HepG2 (cell line): ENCODE data around the gene CNP. TPM values are rescaled to one million over a fixed set of nuclear protein-coding genes. Genes with fewer than 3 reads are reported as not detected.

Experiments
- HOXA5 ChIP-seq: sonication (generic); formaldehyde crosslinking; IDR thresholded peaks from 2 replicates; pipeline ENCODE4 v1.4.0; 2020; ENCODE audit warnings: missing genetic modification reagents
- KDM5A ChIP-seq: fragments of 200-600 bp; sonication (generic); IDR thresholded peaks from 2 replicates; pipeline ENCODE4 v1.7.0; 2018; ENCODE audit warnings: antibody characterized with exemption, mild to moderate bottlenecking, low read length, borderline replicate concordance
- MYNN ChIP-seq: sonication (generic); formaldehyde crosslinking; IDR thresholded peaks from 2 replicates; pipeline ENCODE4 v1.4.0; 2020; ENCODE audit warnings: mild to moderate bottlenecking, low read depth, missing genetic modification reagents
- NFKB2 ChIP-seq: sonication (generic); formaldehyde crosslinking; IDR thresholded peaks from 2 replicates; pipeline ENCODE4 v1.4.0; 2020; ENCODE audit warnings: missing genetic modification reagents, borderline replicate concordance
- SIN3A ChIP-seq: IDR thresholded peaks from 2 replicates; pipeline ENCODE4 v1.6.1; 2011; ENCODE audit warnings: low read depth, mild to moderate bottlenecking, control low read depth, low read length, borderline replicate concordance
- YEATS4 ChIP-seq: sonication (generic); formaldehyde crosslinking; IDR thresholded peaks from 2 replicates; pipeline ENCODE4 v1.4.0; 2020; ENCODE audit warnings: missing genetic modification reagents, borderline replicate concordance
- ZBTB39 ChIP-seq: sonication (generic); formaldehyde crosslinking; IDR thresholded peaks from 2 replicates; pipeline ENCODE4 v1.5.0; 2020; ENCODE audit warnings: missing genetic modification reagents
- ZHX2 ChIP-seq, 2 experiments: sonication (generic) in 1 of 2; formaldehyde crosslinking in 1 of 2; IDR thresholded peaks; 2 replicates each; pipeline versions ENCODE4 v1.6.1 to v1.9.0; 2014 to 2022; ENCODE audit warnings: antibody characterized with exemption in 1 of 2, borderline replicate concordance in 1 of 2, inconsistent platforms in 1 of 2, low read depth in 1 of 2, missing genetic modification reagents in 1 of 2
- polyA plus RNA-seq, 8 experiments: library from polyadenylated mRNA; depleted of rRNA in 3 of 8; stranded (reverse) in 7 of 8; unstranded in 1 of 8; fragments of >200 nt; fragmentation: Illumina TruSeq in 4 of 8; extraction: Trizol in 4 of 8; gene quantifications; 2 replicates each; pipeline versions ENCODE4 v1.2.1 to v1.2.3, GENCODE V29; 2011 to 2016; ENCODE audit warnings: low read depth in 4 of 8, missing spikeins in 1 of 8, mixed read lengths in 1 of 8; ENCODE audit not compliant: insufficient read depth in 1 of 8
- total RNA-seq, 5 experiments: library from RNA; depleted of rRNA; stranded (reverse); fragments of >200 nt; fragmentation: Illumina TruSeq; extraction: Trizol; gene quantifications; 2 replicates each; pipeline ENCODE4 v1.2.3, GENCODE V29; 2016; ENCODE audit warnings: low read depth in 1 of 5

The CNP gene
- total and polyA plus RNA-seq, 2 of the 13 experiments (the other 11 are each of a cell fraction or from before 2014, with no cell fraction given), result 97.2 to 161 TPM

- TF ChIP-seq ZHX2 (IDR thresholded peaks at IDR 0.05; ENCODE audit: low read depth), result no peak
- no peak for TF ChIP-seq ZHX2 (CRISPR knock-in tag; IDR thresholded peaks at IDR 0.05; ENCODE audit: borderline replicate concordance)
- no peak for TF ChIP-seq HOXA5 (CRISPR knock-in tag)
- TF ChIP-seq KDM5A, result no peak
- no peak for TF ChIP-seq SIN3A
- TF ChIP-seq ZBTB39, result no peak
- TF ChIP-seq MYNN (CRISPR knock-in tag), result no peak
- TF ChIP-seq YEATS4 (CRISPR knock-in tag), result no peak
- no peak for TF ChIP-seq NFKB2
- TF ChIP-seq, all 625 proteins: peak for 0
Observed at GRCh38 chr17:41935641-41936040, 31.0 kb upstream of the CNP start (continued).
